Skeletal muscle satellite cell (primary cell): ENCODE measurements around the gene PAEP.

Experiments used
- H3K27me3 ChIP-seq: 2 replicates; pipeline ENCODE4 v1.7.0; 2013; ENCODE audit warnings: low read length; ENCODE audit not compliant: control insufficient read depth, insufficient read depth
- H3K36me3 ChIP-seq: 2 replicates; pipeline ENCODE4 v1.7.0; 2013; ENCODE audit warnings: mild to moderate bottlenecking, control low read depth, low read length; ENCODE audit not compliant: insufficient read depth
- H3K4me1 ChIP-seq: 2 replicates; pipeline ENCODE4 v1.7.0; 2013; ENCODE audit warnings: low read length; ENCODE audit not compliant: control insufficient read depth, insufficient read depth
- H3K4me2 ChIP-seq: 2 replicates; pipeline ENCODE4 v1.7.0; 2013; ENCODE audit warnings: mild to moderate bottlenecking, low read length
- H3K4me3 ChIP-seq: 2 replicates; pipeline ENCODE4 v1.7.0; 2013; ENCODE audit warnings: low read length
- H3K9ac ChIP-seq: 2 replicates; pipeline ENCODE4 v1.7.0; 2013; ENCODE audit warnings: mild to moderate bottlenecking, low read depth, low read length, moderate library complexity
- H3K9me3 ChIP-seq: replicated peaks from 2 replicates; pipeline ENCODE4 v1.7.0; 2013; ENCODE audit warnings: mild to moderate bottlenecking, control low read depth, low read length

The PAEP gene

GRCh38 chr9:135607401-135608293, 46.1 kb downstream of the PAEP start:
- Histone ChIP-seq H3K4me2 (no peak overlapping the region), H3K4me3 (no peak overlapping the region), H3K36me3 (no peaks in the 10 kb centered on the region), H3K9ac (no peak overlapping the region), H3K4me1 (no peaks in the 10 kb centered on the region), H3K27me3 (peaks cover 7% of the 10 kb centered on the region), H3K9me3 (no peaks in the 10 kb centered on the region)

- peaks cover 7% of the 10 kb centered on the region for H3K27me3 ChIP-seq
- H3K4me3 ChIP-seq, result no peak overlapping the region
- H3K36me3 ChIP-seq, result no peaks in the 10 kb centered on the region
- no peak overlapping the region for H3K4me2 ChIP-seq
- H3K9ac ChIP-seq, result no peak overlapping the region
- no peaks in the 10 kb centered on the region for H3K4me1 ChIP-seq
- H3K9me3 ChIP-seq, result no peaks in the 10 kb centered on the region
These were observed 46.9 kb downstream of the PAEP start for GRCh38 chr9:135608294-135608998.

- H3K27me3 ChIP-seq, result peaks cover 7% of the 10 kb centered on the region
- H3K9ac ChIP-seq, result no peak overlapping the region
- no peaks in the 10 kb centered on the region for H3K36me3 ChIP-seq
- H3K4me3 ChIP-seq, result no peak overlapping the region
- H3K9me3 ChIP-seq, result no peaks in the 10 kb centered on the region
- no peak overlapping the region for H3K4me2 ChIP-seq
- H3K4me1 ChIP-seq, result no peaks in the 10 kb centered on the region
These were observed 47.4 kb downstream of the PAEP start for GRCh38 chr9:135608999-135609317.

- no peaks in the 10 kb centered on the region for H3K4me1 ChIP-seq
- no peaks in the 10 kb centered on the region for H3K9me3 ChIP-seq
- no peak overlapping the region for H3K4me3 ChIP-seq
- no peak overlapping the region for H3K9ac ChIP-seq
- peaks cover 7% of the 10 kb centered on the region for H3K27me3 ChIP-seq
- no peak overlapping the region for H3K4me2 ChIP-seq
- H3K36me3 ChIP-seq, result no peaks in the 10 kb centered on the region
These were observed 47.9 kb downstream of the PAEP start for GRCh38 chr9:135609366-135609955.

- no peaks in the 10 kb centered on the region for H3K36me3 ChIP-seq
- no peak overlapping the region for H3K4me2 ChIP-seq
- H3K4me3 ChIP-seq, result no peak overlapping the region
- H3K27me3 ChIP-seq, result peaks cover 5% of the 10 kb centered on the region
- H3K4me1 ChIP-seq, result no peaks in the 10 kb centered on the region
- no peak overlapping the region for H3K9ac ChIP-seq
- H3K9me3 ChIP-seq, result no peaks in the 10 kb centered on the region
These were observed 49.0 kb downstream of the PAEP start for GRCh38 chr9:135610290-135611141.

- H3K4me2 ChIP-seq, result no peak overlapping the region
- no peaks in the 10 kb centered on the region for H3K9me3 ChIP-seq
- peaks cover 8% of the 10 kb centered on the region for H3K27me3 ChIP-seq
- no peaks in the 10 kb centered on the region for H3K4me1 ChIP-seq
- no peak overlapping the region for H3K9ac ChIP-seq
- no peaks in the 10 kb centered on the region for H3K36me3 ChIP-seq
- H3K4me3 ChIP-seq, result no peak overlapping the region
These were observed 49.8 kb downstream of the PAEP start for GRCh38 chr9:135611142-135611874.

- H3K9me3 ChIP-seq, result no peaks in the 10 kb centered on the region
- H3K27me3 ChIP-seq, result peaks cover 8% of the 10 kb centered on the region
- H3K4me3 ChIP-seq, result no peak overlapping the region
- no peak overlapping the region for H3K9ac ChIP-seq
- H3K4me2 ChIP-seq, result no peak overlapping the region
- no peaks in the 10 kb centered on the region for H3K4me1 ChIP-seq
- H3K36me3 ChIP-seq, result no peaks in the 10 kb centered on the region
These were observed 50.3 kb downstream of the PAEP start for GRCh38 chr9:135611875-135612209.

- Histone ChIP-seq H3K4me1 (no peaks in the 10 kb centered on the region), H3K9me3 (no peaks in the 10 kb centered on the region), H3K4me3 (no peak overlapping the region), H3K27me3 (peaks cover 8% of the 10 kb centered on the region), H3K36me3 (no peaks in the 10 kb centered on the region), H3K4me2 (no peak overlapping the region), H3K9ac (no peak overlapping the region)
These were observed 50.9 kb downstream of the PAEP start for GRCh38 chr9:135612437-135612836.

GRCh38 chr9:135612981-135613910, 51.7 kb downstream of the PAEP start:
- H3K4me1 ChIP-seq, result no peaks in the 10 kb centered on the region
- H3K4me2 ChIP-seq, result no peak overlapping the region
- H3K27me3 ChIP-seq, result peaks cover 8% of the 10 kb centered on the region
- H3K36me3 ChIP-seq, result no peaks in the 10 kb centered on the region
- no peak overlapping the region for H3K9ac ChIP-seq
- H3K9me3 ChIP-seq, result no peaks in the 10 kb centered on the region
- H3K4me3 ChIP-seq, result no peak overlapping the region
